Occipital lobe (tissue), 2 donors: Measurements from ENCODE around the gene PCDHGA12. TPM values are rescaled to one million over a fixed set of nuclear protein-coding genes. Genes with fewer than 3 reads are reported as not detected.
"Not testable (repeated sequence)": the region's sequence is repeated elsewhere in the genome, so short reads cannot be mapped to it uniquely, and the experiment has no call there.

Experiments used
- DNase-seq: peaks from one replicate; lab custom pipeline; 2025; lab: John Stamatoyannopoulos, UW
- total RNA-seq: library from RNA; depleted of rRNA; stranded (reverse); fragments of >200 nt; gene quantifications from one replicate; pipeline ENCODE4 v1.2.3, GENCODE V29; 2014

Gene PCDHGA12
- total RNA-seq, 1 donor from 2014 or later, result 6.9 TPM

DNA sequence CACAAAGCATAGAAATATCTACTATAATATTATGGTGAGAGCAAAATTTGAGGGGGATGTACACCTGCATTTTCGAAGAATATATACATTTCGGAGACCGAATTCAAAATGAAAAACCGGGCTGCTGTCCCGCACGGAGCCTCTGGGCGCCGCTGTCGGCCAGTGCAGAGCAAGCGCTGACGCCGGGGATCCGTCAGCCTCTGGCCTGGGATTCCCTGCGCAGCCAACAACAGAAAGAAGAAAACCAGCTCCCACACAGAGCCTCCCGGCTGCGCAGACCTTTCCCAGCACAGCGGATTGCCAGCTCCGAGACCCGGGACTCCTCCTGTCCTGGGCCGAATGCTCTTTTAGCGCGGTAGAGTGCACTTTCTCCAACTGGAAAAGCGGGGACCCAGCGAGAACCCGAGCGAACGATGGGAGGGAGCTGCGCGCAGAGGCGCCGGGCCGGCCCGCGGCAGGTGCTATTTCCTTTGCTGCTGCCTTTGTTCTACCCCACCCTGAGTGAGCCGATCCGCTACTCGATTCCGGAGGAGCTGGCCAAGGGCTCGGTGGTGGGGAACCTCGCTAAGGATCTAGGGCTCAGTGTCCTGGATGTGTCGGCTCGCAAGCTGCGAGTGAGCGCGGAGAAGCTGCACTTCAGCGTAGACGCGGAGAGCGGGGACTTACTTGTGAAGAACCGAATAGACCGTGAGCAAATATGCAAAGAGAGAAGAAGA lies 22.4 kb upstream of the PCDHGA12 start, which contains the start of gene PCDHGB6:
PCDHGB6 (plus strand) TSS at position 232 of the 716 bp plus-strand sequence; CDS start at position 414, 182 bp downstream.
- DNase-seq, result not testable (repeated sequence)

DNA sequence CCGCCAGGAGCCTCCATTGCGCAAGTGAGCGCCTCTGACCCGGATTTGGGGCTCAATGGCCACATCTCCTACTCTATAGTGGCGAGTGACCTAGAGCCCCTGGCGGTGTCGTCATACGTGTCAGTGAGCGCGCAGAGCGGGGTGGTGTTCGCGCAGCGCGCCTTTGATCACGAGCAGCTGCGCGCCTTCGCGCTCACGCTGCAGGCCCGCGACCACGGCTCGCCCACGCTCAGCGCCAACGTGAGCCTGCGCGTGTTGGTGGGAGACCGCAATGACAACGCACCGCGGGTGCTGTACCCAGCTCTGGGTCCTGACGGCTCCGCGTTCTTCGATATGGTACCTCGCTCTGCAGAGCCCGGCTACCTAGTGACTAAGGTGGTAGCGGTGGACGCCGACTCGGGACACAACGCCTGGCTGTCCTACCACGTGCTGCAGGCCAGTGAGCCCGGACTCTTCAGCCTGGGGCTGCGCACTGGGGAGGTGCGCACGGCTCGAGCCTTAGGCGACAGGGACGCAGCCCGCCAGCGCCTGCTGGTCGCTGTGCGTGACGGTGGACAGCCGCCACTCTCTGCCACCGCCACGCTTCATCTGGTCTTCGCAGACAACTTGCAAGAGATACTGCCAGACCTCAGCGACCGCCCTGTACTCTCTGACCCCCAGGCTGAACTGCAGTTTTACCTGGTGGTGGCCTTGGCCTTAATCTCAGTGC lies 20.6 kb upstream of the PCDHGA12 start:
- DNase-seq, result no peak

DNA sequence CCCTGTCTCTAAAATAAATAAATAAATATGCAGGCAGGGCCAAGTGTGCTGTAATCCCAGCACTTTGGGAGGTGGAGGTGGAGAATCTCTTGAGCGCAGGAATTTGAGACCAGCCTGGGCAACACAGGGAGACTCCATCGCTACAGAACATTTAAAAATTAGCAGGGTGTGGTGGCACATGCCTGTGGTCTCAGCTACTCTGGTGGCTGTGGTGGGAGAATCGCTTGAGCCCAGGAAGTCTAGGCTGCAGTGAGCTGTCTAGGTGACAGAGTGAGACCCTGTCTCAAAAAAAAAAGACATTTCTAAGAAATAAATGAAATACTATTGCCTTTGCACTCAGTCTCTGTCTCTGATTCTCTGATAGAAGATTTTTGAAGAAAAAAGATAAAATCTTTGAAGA lies 18.7 kb upstream of the PCDHGA12 start:
- no peak for DNase-seq

DNA sequence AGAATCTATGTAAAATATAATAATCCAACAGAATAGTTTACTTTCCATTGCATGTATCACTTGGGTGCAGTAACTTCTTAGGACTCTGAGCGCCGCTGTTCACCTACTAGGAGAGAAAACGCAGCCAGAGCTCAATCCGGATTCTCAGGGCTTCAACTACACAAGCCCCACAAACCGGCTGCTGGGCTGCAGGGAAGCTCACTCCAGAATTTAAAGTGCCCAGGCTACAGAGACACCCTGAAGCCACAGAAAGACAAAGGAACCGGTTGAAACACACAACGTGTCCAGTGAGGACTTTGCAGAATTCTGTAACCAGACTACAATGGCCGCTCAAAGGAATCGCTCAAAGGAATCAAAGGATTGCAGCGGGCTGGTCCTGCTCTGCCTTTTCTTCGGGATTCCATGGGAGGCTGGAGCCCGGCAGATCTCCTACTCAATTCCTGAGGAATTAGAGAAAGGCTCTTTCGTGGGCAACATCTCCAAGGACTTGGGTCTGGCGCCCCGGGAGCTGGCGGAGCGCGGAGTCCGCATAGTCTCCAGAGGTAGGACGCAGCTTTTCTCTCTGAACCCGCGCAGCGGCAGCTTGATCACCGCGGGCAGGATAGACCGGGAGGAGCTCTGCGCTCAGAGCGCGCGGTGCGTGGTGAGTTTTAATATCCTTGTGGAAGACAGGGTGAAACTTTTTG lies 17.3 kb upstream of the PCDHGA12 start, which contains the start of gene PCDHGA10:
PCDHGA10 (plus strand) TSS at position 134 of the 686 bp plus-strand sequence; CDS start at position 323, 189 bp downstream.
- DNase-seq, result no peak

DNA sequence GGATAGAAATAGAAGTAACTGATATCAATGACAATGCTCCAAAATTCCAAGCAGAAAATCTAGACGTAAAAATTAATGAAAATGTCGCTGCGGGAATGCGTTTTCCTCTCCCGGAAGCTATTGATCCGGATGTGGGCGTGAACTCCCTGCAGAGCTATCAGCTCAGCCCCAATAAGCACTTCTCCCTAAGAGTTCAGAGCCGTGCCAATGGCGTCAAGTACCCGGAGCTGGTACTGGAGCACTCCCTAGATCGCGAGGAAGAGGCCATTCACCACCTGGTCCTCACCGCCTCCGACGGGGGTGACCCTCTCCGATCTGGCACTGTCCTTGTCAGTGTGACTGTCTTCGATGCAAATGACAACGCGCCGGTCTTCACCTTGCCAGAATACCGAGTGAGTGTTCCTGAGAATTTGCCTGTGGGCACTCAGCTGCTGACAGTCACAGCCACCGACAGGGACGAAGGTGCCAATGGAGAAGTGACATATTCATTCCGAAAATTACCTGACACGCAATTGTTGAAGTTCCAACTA lies 16.7 kb upstream of the PCDHGA12 start:
- no peak for DNase-seq

DNA sequence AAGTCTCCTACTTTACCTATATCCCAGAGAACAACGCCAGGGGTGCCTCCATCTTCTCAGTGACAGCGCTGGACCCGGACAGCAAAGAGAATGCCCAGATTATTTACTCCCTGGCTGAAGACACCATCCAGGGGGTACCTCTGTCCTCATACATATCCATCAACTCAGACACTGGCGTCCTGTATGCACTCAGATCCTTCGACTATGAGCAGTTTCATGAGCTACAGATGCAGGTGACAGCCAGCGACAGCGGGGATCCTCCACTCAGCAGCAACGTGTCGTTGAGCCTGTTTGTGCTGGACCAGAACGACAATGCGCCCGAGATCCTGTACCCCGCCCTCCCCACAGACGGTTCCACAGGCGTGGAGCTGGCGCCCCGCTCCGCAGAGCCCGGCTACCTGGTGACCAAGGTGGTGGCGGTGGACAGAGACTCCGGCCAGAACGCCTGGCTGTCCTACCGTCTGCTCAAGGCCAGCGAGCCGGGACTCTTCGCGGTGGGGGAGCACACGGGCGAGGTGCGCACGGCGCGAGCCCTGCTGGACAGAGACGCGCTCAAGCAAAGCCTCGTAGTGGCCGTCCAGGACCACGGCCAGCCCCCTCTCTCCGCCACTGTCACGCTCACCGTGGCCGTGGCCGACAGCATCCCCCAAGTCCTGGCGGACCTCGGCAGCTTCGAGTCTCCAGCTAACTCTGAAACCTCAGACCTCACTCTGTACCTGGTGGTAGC lies 15.6 kb upstream of the PCDHGA12 start:
- DNase-seq, result not testable (repeated sequence)

DNA sequence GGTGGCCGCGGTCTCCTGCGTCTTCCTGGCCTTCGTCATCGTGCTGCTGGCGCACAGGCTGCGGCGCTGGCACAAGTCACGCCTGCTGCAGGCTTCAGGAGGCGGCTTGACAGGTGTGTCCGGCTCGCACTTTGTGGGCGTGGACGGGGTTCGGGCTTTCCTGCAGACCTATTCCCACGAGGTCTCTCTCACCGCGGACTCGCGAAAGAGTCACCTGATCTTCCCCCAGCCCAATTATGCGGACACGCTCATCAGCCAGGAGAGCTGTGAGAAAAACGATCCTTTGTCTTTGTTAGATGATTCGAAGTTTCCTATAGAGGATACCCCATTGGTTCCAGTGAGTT lies 15.1 kb upstream of the PCDHGA12 start:
- not testable (repeated sequence) for DNase-seq

DNA sequence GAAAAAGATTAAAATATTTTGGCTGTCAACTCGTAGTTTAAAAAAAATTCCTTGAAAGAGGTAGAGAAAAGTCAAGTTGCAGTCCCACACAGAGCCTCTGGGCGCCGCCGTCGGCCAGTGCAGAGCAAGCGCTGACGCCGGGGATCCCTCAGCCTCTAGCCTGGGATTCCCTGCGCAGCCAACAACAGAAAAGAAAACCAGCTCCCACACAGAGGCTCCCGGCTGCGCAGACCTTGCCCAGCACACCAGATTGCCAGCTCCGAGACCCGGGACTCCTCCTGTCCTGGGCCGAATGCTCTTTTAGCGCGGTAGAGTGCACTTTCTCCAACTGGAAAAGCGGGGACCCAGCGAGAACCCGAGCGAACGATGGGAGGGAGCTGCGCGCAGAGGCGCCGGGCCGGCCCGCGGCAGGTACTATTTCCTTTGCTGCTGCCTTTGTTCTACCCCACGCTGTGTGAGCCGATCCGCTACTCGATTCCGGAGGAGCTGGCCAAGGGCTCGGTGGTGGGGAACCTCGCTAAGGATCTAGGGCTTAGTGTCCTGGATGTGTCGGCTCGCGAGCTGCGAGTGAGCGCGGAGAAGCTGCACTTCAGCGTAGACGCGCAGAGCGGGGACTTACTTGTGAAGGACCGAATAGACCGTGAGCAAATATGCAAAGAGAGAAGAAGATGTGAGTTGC lies 12.7 kb upstream of the PCDHGA12 start, which contains the start of gene PCDHGB7:
PCDHGB7 (plus strand) TSS at position 184 of the 679 bp plus-strand sequence; CDS start at position 367, 183 bp downstream.
- not testable (repeated sequence) for DNase-seq

DNA sequence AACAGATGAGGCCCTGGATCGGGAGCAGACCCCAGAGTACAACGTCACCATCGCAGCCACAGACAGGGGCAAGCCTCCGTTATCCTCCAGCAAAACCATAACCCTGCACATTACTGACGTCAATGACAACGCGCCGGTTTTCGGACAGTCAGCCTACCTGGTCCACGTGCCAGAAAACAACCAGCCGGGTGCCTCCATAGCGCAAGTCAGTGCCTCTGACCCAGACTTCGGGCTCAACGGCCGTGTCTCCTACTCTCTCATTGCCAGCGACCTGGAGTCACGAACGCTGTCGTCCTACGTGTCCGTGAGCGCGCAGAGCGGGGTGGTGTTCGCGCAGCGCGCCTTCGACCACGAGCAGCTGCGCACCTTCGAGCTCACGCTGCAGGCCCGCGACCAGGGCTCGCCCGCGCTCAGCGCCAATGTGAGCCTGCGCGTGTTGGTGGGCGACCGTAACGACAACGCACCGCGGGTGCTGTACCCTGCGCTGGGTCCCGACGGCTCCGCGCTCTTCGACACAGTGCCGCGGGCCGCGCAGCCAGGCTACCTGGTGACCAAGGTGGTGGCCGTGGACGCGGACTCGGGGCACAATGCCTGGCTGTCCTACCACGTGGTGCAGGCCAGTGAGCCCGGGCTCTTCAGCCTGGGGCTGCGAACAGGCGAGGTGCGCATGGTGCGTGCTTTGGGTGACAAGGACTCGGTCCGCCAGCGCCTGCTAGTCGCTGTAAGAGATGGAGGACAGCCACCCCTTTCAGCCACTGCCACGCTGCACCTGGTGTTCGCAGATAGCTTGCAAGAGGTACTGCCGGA lies 11.0 kb upstream of the PCDHGA12 start:
- DNase-seq, result no peak

DNA sequence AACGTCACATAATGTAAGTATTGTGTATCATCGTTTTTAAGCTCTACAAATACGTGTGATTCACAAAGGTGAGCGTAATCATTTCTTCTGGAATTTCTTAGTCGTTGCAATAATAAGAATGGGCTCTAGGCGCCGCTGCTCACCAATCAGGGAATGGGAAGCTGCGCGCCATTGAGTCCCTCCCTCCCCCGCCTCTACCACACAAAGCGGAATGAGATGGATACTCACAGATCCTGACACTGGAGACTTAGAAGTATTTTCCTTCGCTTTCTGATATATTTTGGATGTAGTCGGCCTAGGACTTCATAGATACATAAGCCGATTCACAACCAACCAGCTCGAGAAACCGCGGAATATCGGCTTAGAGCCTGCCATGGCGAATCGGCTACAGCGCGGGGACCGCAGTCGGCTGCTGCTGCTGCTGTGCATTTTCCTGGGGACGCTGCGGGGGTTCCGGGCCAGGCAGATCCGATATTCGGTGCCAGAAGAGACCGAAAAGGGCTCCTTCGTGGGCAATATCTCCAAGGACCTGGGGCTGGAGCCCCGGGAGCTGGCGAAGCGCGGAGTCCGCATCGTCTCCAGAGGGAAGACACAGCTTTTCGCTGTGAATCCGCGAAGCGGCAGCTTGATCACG lies 9.3 kb upstream of the PCDHGA12 start, which contains the start of gene PCDHGA11:
PCDHGA11 (plus strand) TSS at position 197 of the 634 bp plus-strand sequence; CDS start at position 374, 177 bp downstream.
- no peak for DNase-seq

DNA sequence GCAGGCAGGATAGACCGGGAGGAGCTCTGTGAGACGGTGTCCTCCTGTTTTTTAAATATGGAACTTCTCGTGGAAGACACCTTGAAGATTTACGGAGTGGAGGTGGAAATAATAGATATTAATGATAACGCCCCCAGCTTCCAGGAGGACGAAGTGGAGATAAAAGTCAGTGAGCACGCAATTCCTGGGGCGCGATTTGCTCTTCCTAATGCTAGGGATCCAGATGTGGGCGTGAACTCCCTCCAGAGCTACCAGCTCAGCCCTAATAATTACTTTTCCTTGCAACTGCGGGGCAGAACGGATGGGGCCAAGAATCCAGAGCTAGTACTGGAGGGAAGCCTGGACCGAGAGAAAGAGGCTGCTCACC lies 8.8 kb upstream of the PCDHGA12 start:
- DNase-seq, result no peak

DNA sequence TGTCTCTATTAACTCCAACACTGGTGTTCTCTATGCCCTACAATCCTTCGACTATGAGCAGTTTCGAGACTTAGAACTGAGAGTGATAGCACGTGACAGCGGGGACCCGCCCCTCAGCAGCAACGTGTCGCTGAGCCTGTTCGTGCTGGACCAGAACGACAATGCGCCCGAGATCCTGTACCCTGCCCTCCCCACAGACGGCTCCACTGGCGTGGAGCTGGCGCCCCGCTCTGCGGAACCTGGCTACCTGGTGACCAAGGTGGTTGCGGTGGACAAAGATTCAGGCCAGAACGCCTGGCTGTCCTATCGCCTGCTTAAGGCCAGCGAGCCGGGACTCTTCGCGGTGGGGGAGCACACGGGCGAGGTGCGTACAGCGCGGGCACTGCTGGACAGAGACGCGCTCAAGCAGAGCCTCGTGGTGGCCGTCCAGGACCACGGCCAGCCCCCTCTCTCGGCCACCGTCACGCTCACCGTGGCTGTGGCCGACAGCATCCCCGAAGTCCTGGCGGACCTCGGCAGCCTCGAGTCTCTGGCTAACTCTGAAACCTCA lies 7.5 kb upstream of the PCDHGA12 start:
- DNase-seq, result no peak

DNA sequence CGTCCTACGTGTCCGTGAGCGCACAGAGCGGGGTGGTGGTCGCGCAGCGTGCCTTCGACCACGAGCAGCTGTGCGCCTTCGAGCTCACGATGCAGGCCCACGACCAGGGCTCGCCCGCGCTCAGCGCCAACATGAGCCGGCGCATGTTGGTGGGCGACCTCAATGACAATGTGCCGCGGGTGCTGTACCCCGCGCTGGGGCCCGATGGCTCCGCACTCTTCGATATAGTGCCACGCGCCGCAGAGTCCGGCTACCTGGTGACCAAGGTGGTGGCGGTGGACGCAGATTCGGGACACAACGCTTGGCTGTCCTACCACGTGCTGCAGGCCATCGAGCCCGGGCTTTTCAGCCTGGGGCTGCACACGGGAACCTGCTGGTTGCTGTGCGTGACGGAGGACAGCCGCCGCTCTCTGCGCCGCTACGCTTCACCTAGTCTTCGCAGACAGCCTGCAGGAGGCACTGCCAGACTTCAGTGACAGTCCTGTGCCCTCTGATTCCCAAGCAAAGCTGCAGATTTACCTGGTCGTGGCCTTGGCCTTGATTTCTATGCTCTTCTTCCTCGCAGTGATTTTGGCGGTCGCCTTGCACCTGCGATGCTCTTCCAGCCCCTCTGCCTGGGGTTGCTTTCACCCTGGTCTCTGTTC lies 2.4 kb upstream of the PCDHGA12 start:
- no peak for DNase-seq

DNA sequence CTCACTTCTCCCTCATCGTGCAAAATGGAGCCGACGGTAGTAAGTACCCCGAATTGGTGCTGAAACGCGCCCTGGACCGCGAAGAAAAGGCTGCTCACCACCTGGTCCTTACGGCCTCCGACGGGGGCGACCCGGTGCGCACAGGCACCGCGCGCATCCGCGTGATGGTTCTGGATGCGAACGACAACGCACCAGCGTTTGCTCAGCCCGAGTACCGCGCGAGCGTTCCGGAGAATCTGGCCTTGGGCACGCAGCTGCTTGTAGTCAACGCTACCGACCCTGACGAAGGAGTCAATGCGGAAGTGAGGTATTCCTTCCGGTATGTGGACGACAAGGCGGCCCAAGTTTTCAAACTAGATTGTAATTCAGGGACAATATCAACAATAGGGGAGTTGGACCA lies 979 bp downstream of the PCDHGA12 start:
- DNase-seq, result no peak

DNA sequence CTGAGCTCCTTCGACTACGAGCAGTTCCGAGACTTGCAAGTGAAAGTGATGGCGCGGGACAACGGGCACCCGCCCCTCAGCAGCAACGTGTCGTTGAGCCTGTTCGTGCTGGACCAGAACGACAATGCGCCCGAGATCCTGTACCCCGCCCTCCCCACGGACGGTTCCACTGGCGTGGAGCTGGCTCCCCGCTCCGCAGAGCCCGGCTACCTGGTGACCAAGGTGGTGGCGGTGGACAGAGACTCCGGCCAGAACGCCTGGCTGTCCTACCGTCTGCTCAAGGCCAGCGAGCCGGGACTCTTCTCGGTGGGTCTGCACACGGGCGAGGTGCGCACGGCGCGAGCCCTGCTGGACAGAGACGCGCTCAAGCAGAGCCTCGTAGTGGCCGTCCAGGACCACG lies 2.0 kb downstream of the PCDHGA12 start:
- DNase-seq, result not testable (repeated sequence)

DNA sequence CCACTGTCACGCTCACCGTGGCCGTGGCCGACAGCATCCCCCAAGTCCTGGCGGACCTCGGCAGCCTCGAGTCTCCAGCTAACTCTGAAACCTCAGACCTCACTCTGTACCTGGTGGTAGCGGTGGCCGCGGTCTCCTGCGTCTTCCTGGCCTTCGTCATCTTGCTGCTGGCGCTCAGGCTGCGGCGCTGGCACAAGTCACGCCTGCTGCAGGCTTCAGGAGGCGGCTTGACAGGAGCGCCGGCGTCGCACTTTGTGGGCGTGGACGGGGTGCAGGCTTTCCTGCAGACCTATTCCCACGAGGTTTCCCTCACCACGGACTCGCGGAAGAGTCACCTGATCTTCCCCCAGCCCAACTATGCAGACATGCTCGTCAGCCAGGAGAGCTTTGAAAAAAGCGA lies 2.4 kb downstream of the PCDHGA12 start:
- DNase-seq, result not testable (repeated sequence)

DNA sequence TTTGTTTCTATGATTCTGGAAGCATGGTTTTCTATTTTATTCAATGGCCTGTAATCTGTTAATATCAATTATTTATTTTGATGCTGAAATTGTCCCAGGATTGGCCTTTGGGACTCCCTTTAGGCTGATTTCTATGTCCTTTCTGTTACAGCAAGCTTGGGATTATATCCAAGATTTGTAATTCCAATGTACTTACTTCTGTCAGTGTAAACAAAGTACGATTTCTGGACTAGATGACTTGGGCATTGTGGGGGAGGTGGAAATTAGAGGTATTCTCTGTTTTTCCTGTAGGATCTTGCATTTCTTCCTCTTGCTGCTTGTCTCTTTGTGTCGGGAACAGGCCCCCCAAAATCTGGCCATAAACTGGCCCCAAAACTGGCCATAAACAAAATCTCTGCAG lies 3.7 kb downstream of the PCDHGA12 start:
- DNase-seq, result no peak

DNA sequence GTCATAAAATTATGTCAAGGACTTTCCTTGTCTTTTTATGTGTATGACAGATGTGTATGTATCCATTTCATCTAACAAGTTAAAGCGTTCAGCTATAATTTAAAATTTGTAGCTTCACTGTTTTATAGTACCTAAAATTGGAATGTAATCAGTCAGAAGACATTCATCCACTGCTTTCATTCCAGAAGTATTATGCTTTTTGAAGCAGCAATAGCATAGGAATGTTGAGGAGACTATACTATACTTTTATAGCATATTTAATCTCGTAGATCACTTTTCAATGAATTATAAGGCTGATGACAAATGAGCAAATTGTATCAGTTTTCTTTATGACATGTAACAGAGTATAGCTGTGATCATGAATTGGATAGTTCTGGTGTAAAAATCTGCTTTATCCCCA lies 6.9 kb downstream of the PCDHGA12 start:
- no peak for DNase-seq
